Epithelial cell of proximal tubule (primary cell): ENCODE results near the gene PLXNA4. TPM values are rescaled to one million over a fixed set of nuclear protein-coding genes. Genes with fewer than 3 reads are reported as not detected.
"Not testable (repeated sequence)": the region's sequence is repeated elsewhere in the genome, so short reads cannot be mapped to it uniquely, and the experiment has no call there.

Source experiments
- DNase-seq: peaks from one replicate; pipeline ENCODE4 v3.0.0-alpha.2; 2011; ENCODE audit warnings: low read depth
- H3K4me3 ChIP-seq: 2 replicates; pipeline ENCODE4 v1.5.1; 2011; ENCODE audit warnings: low read depth, mild to moderate bottlenecking, low read length
- CTCF ChIP-seq: conservative IDR thresholded peaks from 2 replicates; pipeline ENCODE4 v1.5.1; 2012; ENCODE audit warnings: low read depth, mild to moderate bottlenecking, low read length
- total RNA-seq: library from RNA; depleted of rRNA; stranded (reverse); fragments of >200 nt; gene quantifications from 2 replicates; pipeline ENCODE4 v1.2.3, GENCODE V29; 2015

Gene PLXNA4
- total RNA-seq, 1 donor from 2014 or later: not detected

DNA sequence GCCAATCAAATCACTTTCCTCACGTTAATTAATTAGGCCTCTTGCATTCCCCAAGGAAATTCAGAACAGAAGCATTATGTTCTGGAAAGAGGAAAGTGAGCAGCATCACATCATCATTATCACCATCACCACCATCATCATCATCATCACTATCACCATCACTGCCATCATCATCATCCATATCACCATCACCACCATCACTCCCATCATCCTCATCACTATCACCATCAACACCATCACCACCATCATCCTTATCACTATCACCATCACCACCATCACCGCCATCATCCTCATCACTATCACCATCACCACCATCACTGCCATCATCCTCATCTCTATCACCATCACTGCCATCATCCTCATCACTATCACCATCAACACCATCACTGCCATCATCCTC lies 31.4 kb upstream of the PLXNA4 start:
- no peak for TF ChIP-seq CTCF
- no peak overlapping the region for H3K4me3 ChIP-seq
- no peak for DNase-seq

GRCh38 chr7:132604121-132604520 lies 27.9 kb upstream of the PLXNA4 start:
- no peak for DNase-seq
- no peak overlapping the region for H3K4me3 ChIP-seq
- TF ChIP-seq CTCF: no peak

GRCh38 chr7:132603220-132603833 lies 27.1 kb upstream of the PLXNA4 start:
- DNase-seq: no peak
- H3K4me3 ChIP-seq: no peak overlapping the region
- TF ChIP-seq CTCF: no peak

- H3K4me3 ChIP-seq: no peak overlapping the region
- TF ChIP-seq CTCF: no peak
- no peak for DNase-seq
Observed at GRCh38 chr7:132601783-132602182, 25.5 kb upstream of the PLXNA4 start.

DNA sequence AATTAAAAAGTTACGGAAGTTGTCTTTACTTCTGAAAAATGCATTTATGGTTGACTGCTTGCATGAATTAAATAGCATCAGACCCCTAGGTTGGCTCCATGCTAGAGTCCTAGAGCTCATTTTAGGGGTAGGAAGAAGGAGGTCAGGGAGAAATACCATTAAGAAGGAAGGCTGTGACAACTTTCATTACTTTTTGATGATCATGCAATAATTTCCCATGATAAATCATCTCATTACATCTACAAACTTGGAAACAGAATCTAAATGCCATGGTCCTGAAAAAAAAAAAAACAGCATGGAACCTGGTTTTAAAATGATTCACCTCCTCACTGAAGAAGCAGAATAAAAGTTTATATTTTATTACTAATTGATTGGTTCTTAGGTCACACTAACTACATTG lies 20.3 kb upstream of the PLXNA4 start:
- TF ChIP-seq CTCF: no peak
- H3K4me3 ChIP-seq: no peak overlapping the region
- no peak for DNase-seq

GRCh38 chr7:132594741-132595140 lies 18.5 kb upstream of the PLXNA4 start:
- not testable (repeated sequence) for H3K4me3 ChIP-seq, DNase-seq

- H3K4me3 ChIP-seq: no peak overlapping the region
- TF ChIP-seq CTCF: no peak
- DNase-seq: no peak
Observed at GRCh38 chr7:132592936-132593335, 16.7 kb upstream of the PLXNA4 start.
